ENCODE measurements around the gene PBX4.

The PBX4 gene

GRCh38 chr19:19647037-19647835 lies 28.7 kb upstream of the PBX4 start:
- FAIRE-seq, result no peak

DNA sequence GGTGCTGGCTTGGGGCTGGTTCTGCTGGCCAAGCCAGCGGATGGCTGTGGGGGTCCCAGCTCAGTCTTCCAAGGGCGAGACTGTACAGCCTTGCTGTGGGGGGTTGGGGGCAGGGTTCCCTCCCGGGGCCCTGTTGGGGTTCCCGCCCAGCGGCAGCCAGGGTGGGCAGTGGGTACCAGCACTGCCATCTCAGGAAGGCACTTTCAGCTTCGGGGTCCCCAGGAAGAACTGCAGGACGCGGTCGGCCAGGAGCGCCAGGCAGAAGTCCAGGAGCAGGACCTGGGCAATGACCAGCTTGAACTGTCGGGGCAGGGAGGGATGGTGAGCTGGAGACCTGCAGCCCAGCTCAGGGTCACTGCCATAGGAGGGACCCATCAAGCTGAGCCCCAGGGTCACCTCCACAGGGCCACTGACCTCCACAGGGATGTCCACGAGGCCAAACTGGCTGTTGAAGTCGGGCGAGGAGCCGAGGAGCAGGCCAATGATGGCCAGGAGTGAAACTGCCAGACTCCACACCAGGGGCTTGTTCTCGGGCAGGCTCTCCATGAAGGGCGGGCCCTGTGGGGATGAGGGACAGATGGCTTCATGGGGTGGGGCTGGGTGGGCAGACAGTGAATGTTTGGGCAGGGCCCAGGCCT lies 26.9 kb upstream of the PBX4 start:
- no peak for FAIRE-seq

- FAIRE-seq, result no peak
Measured at GRCh38 chr19:19644054-19644388, 25.5 kb upstream of the PBX4 start.

DNA sequence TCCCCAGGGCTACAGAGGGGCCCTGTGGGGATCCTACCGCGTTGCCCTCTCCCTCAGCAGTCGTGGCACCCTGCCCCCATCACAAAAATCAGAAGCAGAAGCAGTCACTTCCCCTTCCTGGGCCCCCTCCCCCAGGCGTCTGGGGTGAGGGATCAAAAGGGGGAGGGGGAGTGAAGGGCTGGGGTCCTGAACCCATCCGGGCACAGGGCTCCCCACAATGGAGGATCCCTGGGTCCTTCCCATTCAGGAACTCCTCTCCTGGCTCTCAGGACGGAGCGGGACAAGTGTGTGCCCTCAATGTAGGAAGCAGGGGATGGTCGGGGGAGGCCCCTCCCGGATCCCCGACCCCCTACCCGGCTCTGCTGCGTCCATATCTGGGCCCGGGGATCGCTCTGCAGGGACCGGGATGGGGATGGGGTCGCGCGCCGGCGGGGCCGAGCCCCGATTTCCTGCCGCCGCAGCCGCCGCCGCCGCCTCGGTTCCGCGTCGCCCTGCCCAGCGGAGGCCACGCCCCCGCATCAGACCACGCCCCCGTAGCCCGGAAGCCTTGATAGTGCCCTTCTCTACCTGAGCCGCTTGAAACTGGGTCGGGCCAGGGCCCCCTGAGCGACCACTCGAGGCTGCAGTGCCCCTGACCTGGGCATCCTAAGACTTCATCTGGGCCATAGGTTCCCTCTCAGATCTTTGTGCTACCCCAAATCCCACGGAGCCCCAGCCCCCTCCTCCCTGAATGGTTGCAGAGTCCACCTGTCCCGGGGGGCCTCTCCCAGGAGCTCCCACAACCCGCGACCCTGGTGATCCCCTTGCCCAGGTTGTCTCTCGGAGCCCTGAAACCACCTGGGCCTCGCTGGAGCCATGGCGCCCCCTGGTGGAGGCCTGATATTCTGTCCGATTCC lies 24.9 kb upstream of the PBX4 start, which contains the start of gene GMIP:
Gene GMIP (minus strand): TSS at position 500 of the 896 bp plus-strand sequence. CDS start 128 bp downstream, at position 372.
- no peak for FAIRE-seq

DNA sequence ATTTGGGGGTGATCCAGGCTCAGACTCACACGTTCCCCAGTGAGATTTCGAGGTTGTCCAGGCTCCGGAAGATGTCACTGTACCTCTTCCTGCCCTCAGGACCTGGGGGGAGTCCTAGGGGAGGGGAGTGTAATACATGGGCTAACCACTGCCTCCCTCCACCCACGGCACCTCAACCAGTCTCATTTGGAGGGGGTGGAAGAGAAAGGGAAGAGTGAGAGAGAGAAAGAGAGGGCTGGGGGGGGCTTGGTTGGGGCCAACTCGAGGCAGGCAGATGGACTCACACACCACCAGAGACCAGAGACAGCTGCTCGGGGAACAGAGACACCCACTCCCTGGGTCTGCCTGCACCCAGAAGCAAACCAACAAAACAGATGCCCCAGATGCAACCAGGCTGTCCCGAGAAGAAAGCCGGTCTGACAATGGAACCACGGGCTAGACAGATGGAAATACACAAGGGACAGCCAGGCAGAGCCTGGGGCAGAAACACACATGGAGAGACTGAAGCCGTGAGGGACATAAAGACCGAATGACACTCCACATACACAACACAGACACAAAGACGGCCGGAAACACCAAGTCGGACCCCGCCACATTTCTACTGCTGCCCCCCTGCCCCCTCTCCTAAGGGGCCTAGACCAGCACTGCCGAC lies 24.1 kb upstream of the PBX4 start:
- FAIRE-seq, result no peak

DNA sequence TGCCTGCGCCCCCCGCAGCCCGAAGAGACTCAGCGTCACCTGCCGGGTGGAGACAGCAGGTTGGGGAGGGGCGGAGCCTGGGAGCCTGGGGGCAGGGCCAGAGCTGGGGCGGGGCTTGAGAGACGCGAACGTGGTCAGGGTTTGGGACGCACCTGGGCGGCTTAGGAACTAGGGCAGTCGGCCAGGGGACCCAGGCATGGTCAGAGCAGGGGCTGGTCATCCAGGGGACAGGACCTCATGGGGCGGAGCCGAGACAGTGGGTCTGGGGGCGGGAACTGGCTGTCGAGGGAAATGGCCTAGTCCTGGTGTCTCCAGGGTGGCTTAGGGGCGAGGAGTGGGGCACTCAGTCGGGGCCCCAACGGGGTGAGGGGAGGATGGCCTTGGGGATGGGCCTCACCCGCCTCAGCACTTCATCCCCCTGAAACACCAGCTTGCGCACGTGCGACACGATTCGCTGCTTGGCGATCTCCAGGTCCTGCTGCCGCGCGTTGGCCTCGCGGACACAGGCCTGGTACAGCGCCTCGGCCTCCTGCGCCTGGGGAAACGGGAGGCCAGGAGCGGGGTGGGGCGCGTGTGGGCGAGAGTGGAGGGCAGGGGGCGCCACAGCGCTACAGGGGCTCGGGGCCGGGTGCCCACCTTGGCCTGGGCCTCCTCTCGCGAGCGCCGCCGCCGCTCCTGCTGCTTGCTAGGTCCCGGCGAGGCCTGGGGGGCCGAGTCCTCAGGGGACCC lies 19.2 kb upstream of the PBX4 start:
- FAIRE-seq, result no peak

GRCh38 chr19:19637186-19637522 lies 18.7 kb upstream of the PBX4 start:
- FAIRE-seq, result no peak

- no peak for FAIRE-seq
Measured at GRCh38 chr19:19636573-19637185, 18.2 kb upstream of the PBX4 start.

DNA sequence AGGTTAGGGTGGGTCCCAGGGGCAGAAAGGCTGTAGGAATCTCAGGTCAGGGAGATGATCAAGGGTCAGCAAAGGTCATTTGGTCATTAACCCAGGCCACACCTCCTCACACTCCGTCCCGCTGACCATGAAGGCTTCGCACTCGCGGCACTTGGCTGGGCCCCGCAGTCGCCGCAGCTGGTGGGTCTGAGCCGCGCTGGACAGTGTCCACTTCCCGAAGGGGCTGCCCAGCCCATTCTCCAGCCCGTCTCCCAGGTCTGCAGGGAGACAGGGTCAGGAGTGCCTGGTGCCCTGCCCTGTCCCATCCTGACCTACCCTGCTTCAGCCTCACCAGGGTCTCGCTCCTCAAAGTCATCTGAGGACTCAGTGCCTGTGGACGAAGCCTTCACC lies 16.8 kb upstream of the PBX4 start:
- no peak for FAIRE-seq

DNA sequence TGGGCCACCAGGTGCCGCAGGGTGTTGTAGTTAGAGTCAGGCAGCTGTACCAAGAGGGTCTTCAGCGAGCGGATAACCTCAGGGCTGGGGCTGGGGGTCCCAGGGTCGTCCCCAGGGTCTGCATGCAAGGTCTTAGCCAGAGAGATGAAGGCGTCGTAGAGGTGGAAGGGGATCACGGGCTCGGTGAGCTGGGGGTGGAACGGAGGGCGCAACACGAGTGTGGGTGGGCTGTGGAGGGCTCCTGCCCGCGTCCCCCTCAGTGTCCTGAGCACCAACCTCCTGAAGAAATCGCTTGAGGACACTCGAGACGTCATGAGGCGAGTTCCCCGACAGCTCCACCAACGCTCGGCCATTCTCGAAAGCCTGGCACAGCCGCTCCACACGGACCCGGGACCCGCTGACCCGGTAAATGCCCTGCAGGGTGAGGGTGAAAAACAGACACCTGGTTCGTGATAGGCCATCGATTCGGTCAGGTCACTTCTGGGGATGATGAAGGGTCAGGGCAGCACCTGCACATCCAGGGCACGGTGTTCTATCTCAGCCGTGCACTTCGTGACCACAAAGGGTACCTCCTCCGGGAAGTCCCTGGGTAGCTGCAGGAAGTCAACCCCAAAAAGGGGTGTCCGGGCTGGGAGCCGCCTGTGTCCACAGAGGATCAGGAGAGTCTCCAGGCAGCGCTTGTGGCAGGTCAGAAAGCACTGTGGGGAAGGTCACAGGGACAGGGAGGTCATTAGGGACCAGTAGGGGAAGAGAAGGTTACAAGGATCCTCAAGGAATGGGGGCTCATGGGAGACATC lies 16.2 kb upstream of the PBX4 start:
- FAIRE-seq, result no peak

DNA sequence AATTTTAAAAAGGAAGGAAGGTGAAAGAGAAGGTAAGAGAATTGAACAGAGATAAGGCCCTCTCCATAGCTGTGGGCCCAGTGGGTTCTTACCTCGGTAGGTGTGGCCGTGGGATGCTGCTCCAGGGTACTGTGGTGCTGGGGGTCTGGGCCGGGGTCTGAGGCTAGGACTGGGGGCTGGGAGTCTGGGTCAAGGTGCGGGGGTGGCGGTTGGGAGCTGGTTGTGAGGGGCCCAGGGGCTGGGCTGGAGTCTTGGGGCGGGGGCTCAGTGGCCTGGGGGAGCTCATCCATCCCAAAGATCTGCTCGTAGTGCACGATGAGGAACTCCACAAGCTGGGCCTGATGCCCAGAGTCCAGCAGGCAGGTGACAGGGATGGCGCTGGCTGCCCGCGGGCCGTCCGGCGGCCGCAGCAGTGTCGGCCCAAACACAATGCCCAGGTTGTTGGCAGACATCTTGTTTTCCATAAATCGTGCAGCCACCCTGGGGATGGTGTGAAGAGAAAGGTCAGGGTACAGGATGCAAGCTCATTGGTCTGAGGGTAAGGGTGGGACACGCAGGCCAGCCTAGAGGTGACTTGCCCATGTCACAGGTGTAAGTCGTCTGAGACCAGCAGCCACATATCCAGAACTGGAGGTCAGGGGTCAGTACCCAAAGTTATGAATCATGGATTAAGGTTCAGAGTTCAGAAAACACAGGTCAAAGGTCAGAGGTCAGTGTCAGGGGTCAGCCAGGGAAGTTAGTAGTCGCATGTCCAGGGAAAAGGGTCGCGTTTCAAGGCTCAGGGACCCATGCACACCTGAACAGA lies 15.4 kb upstream of the PBX4 start:
- FAIRE-seq, result no peak

DNA sequence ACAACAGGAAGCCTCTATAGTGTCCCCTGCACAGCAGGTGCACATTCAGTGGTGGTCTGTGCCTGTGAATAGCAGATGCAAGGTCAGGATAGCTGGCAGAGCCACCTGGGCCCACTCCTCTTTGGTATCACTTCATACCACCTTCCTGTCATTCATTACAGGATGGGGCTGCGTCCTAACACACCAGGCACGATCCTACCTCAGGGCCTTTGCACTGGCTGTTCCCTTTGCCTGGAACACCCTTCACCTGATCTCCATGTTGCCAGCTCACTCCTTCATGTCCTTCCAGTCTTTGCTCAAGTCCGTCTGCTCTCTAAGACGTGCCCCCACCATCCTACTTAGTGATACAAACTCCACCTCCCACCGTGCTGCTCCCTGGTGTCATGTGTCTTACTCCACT lies 14.2 kb upstream of the PBX4 start:
- no peak for FAIRE-seq

GRCh38 chr19:19631346-19631745 lies 12.9 kb upstream of the PBX4 start:
- FAIRE-seq, result no peak

- FAIRE-seq, result no peak
Measured at GRCh38 chr19:19630426-19630825, 11.9 kb upstream of the PBX4 start.

DNA sequence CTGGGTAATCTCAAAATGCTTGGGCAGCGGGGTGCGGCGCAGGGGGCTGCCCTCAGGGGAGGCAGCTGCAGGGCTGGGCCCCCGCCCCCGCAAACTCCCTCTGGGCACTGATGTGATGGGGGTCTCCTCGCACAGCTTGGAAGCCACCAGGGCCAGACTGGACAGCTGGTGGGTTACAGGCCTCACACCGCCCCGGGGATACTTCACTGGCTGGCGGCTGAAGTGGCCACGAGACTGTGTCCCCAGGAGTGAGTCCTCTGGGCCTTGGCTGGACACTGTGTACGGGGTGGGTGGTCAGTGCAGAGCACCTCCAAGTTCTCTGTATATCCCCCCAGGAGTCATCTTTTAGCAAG lies 11.6 kb upstream of the PBX4 start:
- no peak for FAIRE-seq

GRCh38 chr19:19628501-19629134 lies 10.1 kb upstream of the PBX4 start:
- no peak for FAIRE-seq

DNA sequence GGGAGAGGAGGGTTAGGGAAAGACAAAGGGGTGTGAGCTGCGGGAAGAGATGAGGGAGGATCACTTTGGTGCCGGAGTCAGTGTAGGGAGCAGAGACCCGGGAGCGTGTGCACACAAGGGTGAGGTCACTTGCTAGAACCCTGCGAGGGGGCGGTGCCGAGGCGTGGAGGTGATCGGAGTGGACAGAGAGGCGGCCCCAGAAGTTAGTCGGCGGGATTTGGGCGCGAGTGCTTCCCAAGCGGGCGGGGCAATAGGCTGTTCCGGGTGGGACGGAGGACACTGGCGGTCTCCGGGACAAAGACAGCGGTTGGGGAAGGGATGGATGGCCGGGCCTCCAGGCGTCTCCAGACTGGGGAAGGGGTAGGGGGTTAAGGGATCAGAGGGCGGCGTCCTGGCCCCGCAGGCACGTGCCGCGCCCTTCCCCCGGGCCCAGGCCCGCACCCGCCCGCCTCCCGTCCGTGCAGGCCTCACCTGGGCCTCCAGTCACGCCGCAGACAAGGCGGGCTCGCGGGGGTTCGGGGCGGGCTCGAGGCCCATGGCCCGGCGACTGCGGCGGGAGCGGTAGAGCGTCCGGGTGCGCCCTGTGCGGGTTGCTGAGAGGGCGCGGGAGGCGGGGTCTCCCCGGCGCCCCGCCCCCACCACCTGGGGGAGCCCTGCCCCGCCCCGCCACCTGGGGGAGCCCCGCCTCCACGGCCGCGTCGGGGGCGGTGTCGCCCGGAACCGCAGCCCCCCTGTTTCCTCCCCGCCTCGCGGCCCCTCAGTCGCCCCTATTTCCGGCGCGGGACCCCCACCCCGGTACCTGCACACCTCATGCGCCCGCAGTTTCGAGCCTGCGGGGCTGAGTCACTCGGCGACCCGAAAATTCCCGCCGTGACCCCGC lies 9.4 kb upstream of the PBX4 start, which contains the start of gene LPAR2:
Gene LPAR2 (minus strand): TSS at position 600 of the 880 bp plus-strand sequence. CDS start 945 bp downstream, outside the sequence.
- no peak for FAIRE-seq

Data from TTC549 (cell line).